GM23338 (cell line): ENCODE data around the gene FMN2. TPM values are rescaled to one million over a fixed set of nuclear protein-coding genes. Genes with fewer than 3 reads are reported as not detected.

Experiments used
- ATAC-seq: fragments of 200-7000 bp; cut with Tn5 transposase; 3 replicates; pipeline ENCODE4 v1.9.1; 2020
- DNase-seq: peaks from one replicate; pipeline ENCODE4 v3.0.0-alpha.2; 2015; ENCODE audit warnings: low spot score
- H2AFZ ChIP-seq: fragments of 200-600 bp; sonication (generic); 2 replicates; pipeline ENCODE4 v1.8.0; 2016; ENCODE audit warnings: antibody characterized with exemption, mild to moderate bottlenecking, moderate library complexity
- H3F3A ChIP-seq: fragments of 200-600 bp; sonication (generic); replicated peaks from 2 replicates; pipeline ENCODE4 v1.8.0; 2017; ENCODE audit warnings: antibody characterized with exemption, mixed run types, low read depth
- H3K27ac ChIP-seq: fragments of 200-600 bp; sonication (generic); 2 replicates; pipeline ENCODE4 v1.6.1; 2016; ENCODE audit warnings: low read depth
- H3K27me3 ChIP-seq: fragments of 200-600 bp; sonication (generic); 2 replicates; pipeline ENCODE4 v1.8.0; 2016; ENCODE audit warnings: mild to moderate bottlenecking, mixed run types, moderate library complexity; ENCODE audit not compliant: insufficient read depth
- H3K36me3 ChIP-seq: fragments of 200-600 bp; sonication (generic); 2 replicates; pipeline ENCODE4 v1.8.0; 2016; ENCODE audit warnings: mild to moderate bottlenecking; ENCODE audit not compliant: insufficient read depth
- H3K4me1 ChIP-seq: fragments of 200-600 bp; sonication (generic); 2 replicates; pipeline ENCODE4 v1.8.0; 2016; ENCODE audit warnings: mild to moderate bottlenecking, moderate library complexity; ENCODE audit not compliant: insufficient read depth
- H3K4me2 ChIP-seq: fragments of 200-600 bp; sonication (generic); 2 replicates; pipeline ENCODE4 v1.7.1; 2017; ENCODE audit warnings: mixed run types
- H3K4me3 ChIP-seq: fragments of 200-600 bp; sonication (generic); 2 replicates; pipeline ENCODE4 v1.6.1; 2016; ENCODE audit warnings: mixed run types
- H3K79me2 ChIP-seq: fragments of 200-600 bp; sonication (generic); replicated peaks from 2 replicates; pipeline ENCODE4 v1.8.0; 2017; ENCODE audit warnings: mild to moderate bottlenecking; ENCODE audit not compliant: insufficient read depth
- H3K9me2 ChIP-seq: fragments of 200-600 bp; sonication (generic); 2 replicates; pipeline ENCODE4 v1.8.0; 2017; ENCODE audit not compliant: insufficient read depth
- H4K20me1 ChIP-seq: fragments of 200-600 bp; sonication (generic); replicated peaks from 2 replicates; pipeline ENCODE4 v1.8.0; 2017; ENCODE audit warnings: mild to moderate bottlenecking; ENCODE audit not compliant: insufficient read depth
- H3K27ac Mint-ChIP-seq: 2 replicates; pipeline ENCODE4 v1.8.0; 2020; ENCODE audit warnings: inconsistent platforms, mild to moderate bottlenecking, moderate library complexity, mixed read lengths
- H3K27me3 Mint-ChIP-seq: 3 replicates; pipeline ENCODE4 v1.8.0; 2022; ENCODE audit warnings: low read depth, mild to moderate bottlenecking, moderate library complexity, mixed read lengths, inconsistent platforms; ENCODE audit not compliant: insufficient read depth, poor library complexity
- H3K36me3 Mint-ChIP-seq: 3 replicates; pipeline ENCODE4 v1.8.0; 2021; ENCODE audit warnings: low read depth, mild to moderate bottlenecking, inconsistent platforms, moderate library complexity, mixed read lengths
- H3K4me1 Mint-ChIP-seq: 3 replicates; pipeline ENCODE4 v1.8.0; 2020; ENCODE audit warnings: mild to moderate bottlenecking, inconsistent platforms, mixed read lengths
- H3K4me3 Mint-ChIP-seq: 3 replicates; pipeline ENCODE4 v1.8.0; 2021; ENCODE audit warnings: moderate library complexity, mild to moderate bottlenecking, inconsistent platforms, mixed read lengths
- H3K9me3 Mint-ChIP-seq: 3 replicates; pipeline ENCODE4 v1.8.0; 2020; ENCODE audit warnings: moderate library complexity, mild to moderate bottlenecking, inconsistent platforms, mixed read lengths
- CREB1 ChIP-seq: fragments of 250-450 bp; sonication (Bioruptor Pico); IDR thresholded peaks from 2 replicates; pipeline ENCODE4 v1.5.0; 2020; ENCODE audit warnings: low read depth, mild to moderate bottlenecking, moderate library complexity
- EZH2 ChIP-seq: fragments of 200-600 bp; sonication (generic); IDR thresholded peaks from one replicate; pipeline ENCODE4 v1.8.0; 2017; ENCODE audit warnings: antibody characterized with exemption, mild to moderate bottlenecking, low read depth; ENCODE audit not compliant: unreplicated experiment
- EZH2phosphoT487 ChIP-seq: fragments of 200-600 bp; sonication (generic); IDR thresholded peaks from one replicate; pipeline ENCODE4 v1.8.1; 2018; ENCODE audit warnings: antibody characterized with exemption; ENCODE audit not compliant: unreplicated experiment
- POLR2AphosphoS5 ChIP-seq: IDR thresholded peaks from 2 replicates; pipeline ENCODE4 v1.6.1; 2016; ENCODE audit warnings: antibody characterized with exemption, low read depth
- STAT1 ChIP-seq: IDR thresholded peaks from one replicate; pipeline ENCODE4 v1.6.1; 2016; ENCODE audit warnings: antibody characterized with exemption; ENCODE audit not compliant: unreplicated experiment
- ZNF331 ChIP-seq: fragments of 250-450 bp; sonication (Bioruptor Pico); IDR thresholded peaks from 2 replicates; pipeline ENCODE4 v1.5.0; 2020; ENCODE audit warnings: low read depth, mild to moderate bottlenecking, moderate library complexity
- polyA plus RNA-seq: library from polyadenylated mRNA; unstranded; fragments of >200 nt; fragmentation: Nextera tagmentation; extraction: Ambion mirVana; gene quantifications from 2 replicates; pipeline ENCODE4 v1.2.1, GENCODE V29; 2016
- total RNA-seq: library from RNA; depleted of rRNA; stranded (reverse); fragments of >200 nt; shearing (Covaris generic); gene quantifications from 2 replicates; pipeline ENCODE4 v1.2.3, GENCODE V29; 2014
- TF ChIP-seq, protein P1 (sequence below): fragments of 250-450 bp; sonication (Bioruptor Pico); IDR thresholded peaks from 2 replicates; pipeline ENCODE4 v1.5.0; 2020; ENCODE audit warnings: mild to moderate bottlenecking, moderate library complexity
- TF ChIP-seq, protein P2 (sequence below): IDR thresholded peaks from one replicate; pipeline ENCODE4 v1.6.1; 2018; ENCODE audit warnings: antibody characterized with exemption; ENCODE audit not compliant: unreplicated experiment
- TF ChIP-seq, protein P3 (sequence below), 2 experiments: fragments of 200-600 bp in 1 of 2; sonication (generic) in 1 of 2; conservative IDR thresholded peaks; 2 replicates each; pipeline versions ENCODE4 v1.5.1 to v1.6.1; 2016 to 2017; ENCODE audit warnings: antibody characterized with exemption in 2 of 2, low read depth in 2 of 2, mild to moderate bottlenecking in 2 of 2, moderate library complexity in 1 of 2
- TF ChIP-seq, protein P4 (sequence below): IDR thresholded peaks from 2 replicates; pipeline ENCODE4 v1.6.1; 2016; ENCODE audit warnings: antibody characterized with exemption

FMN2 gene
- total and polyA plus RNA-seq, 2 experiments from 2014 or later = 1.5 to 2.5 TPM

DNA sequence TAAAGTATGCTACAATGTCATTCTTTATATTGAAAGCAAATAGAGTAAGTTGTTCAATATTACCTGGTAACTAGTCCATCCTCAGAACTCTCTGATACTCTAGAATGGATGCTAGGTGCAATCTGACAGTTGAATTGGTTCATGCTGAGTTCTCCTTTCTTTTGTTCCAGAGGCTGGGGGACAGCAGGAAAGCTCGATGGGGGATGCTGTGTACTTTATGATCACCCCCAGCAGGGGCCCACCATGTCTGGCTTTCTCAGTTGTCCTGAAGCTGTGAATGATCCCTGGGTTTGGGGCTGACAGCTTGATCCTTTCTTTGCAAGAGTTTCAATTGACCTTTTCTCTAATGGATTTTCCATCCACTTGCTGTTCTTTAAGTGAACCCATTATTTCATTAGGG, 22.5 kb downstream of the FMN2 start:
- Mint-ChIP-seq H3K27me3 (no peaks in the 10 kb centered on the region), H3K4me3 (no peak overlapping the region), H3K4me1 (peaks cover 2% of the 10 kb centered on the region; the same call in 2 of the 3 replicates), H3K27ac (no peak overlapping the region), H3K36me3 (no peaks in the 10 kb centered on the region), H3K9me3 (no peaks in the 10 kb centered on the region)
- Histone ChIP-seq H3K27ac (no peak overlapping the region), H3K4me1 (peaks cover 13% of the 10 kb centered on the region; the same call in 1 of the 2 replicates), H3K9me2 (peaks cover 8% of the 10 kb centered on the region), H3K27me3 (no peaks in the 10 kb centered on the region), H3K36me3 (no peaks in the 10 kb centered on the region), H3F3A (no peaks in the 10 kb centered on the region), H3K4me2 (no peak overlapping the region), H4K20me1 (no peaks in the 10 kb centered on the region), H2AFZ (no peak overlapping the region), H3K4me3 (no peak overlapping the region), H3K79me2 (no peaks in the 10 kb centered on the region)
- ATAC-seq (no peak), DNase-seq (no peak)
- no peak for TF ChIP-seq POLR2AphosphoS5
- no peak for TF ChIP-seq CREB1 (CRISPR knock-in tag)
- TF ChIP-seq, protein P1, sequence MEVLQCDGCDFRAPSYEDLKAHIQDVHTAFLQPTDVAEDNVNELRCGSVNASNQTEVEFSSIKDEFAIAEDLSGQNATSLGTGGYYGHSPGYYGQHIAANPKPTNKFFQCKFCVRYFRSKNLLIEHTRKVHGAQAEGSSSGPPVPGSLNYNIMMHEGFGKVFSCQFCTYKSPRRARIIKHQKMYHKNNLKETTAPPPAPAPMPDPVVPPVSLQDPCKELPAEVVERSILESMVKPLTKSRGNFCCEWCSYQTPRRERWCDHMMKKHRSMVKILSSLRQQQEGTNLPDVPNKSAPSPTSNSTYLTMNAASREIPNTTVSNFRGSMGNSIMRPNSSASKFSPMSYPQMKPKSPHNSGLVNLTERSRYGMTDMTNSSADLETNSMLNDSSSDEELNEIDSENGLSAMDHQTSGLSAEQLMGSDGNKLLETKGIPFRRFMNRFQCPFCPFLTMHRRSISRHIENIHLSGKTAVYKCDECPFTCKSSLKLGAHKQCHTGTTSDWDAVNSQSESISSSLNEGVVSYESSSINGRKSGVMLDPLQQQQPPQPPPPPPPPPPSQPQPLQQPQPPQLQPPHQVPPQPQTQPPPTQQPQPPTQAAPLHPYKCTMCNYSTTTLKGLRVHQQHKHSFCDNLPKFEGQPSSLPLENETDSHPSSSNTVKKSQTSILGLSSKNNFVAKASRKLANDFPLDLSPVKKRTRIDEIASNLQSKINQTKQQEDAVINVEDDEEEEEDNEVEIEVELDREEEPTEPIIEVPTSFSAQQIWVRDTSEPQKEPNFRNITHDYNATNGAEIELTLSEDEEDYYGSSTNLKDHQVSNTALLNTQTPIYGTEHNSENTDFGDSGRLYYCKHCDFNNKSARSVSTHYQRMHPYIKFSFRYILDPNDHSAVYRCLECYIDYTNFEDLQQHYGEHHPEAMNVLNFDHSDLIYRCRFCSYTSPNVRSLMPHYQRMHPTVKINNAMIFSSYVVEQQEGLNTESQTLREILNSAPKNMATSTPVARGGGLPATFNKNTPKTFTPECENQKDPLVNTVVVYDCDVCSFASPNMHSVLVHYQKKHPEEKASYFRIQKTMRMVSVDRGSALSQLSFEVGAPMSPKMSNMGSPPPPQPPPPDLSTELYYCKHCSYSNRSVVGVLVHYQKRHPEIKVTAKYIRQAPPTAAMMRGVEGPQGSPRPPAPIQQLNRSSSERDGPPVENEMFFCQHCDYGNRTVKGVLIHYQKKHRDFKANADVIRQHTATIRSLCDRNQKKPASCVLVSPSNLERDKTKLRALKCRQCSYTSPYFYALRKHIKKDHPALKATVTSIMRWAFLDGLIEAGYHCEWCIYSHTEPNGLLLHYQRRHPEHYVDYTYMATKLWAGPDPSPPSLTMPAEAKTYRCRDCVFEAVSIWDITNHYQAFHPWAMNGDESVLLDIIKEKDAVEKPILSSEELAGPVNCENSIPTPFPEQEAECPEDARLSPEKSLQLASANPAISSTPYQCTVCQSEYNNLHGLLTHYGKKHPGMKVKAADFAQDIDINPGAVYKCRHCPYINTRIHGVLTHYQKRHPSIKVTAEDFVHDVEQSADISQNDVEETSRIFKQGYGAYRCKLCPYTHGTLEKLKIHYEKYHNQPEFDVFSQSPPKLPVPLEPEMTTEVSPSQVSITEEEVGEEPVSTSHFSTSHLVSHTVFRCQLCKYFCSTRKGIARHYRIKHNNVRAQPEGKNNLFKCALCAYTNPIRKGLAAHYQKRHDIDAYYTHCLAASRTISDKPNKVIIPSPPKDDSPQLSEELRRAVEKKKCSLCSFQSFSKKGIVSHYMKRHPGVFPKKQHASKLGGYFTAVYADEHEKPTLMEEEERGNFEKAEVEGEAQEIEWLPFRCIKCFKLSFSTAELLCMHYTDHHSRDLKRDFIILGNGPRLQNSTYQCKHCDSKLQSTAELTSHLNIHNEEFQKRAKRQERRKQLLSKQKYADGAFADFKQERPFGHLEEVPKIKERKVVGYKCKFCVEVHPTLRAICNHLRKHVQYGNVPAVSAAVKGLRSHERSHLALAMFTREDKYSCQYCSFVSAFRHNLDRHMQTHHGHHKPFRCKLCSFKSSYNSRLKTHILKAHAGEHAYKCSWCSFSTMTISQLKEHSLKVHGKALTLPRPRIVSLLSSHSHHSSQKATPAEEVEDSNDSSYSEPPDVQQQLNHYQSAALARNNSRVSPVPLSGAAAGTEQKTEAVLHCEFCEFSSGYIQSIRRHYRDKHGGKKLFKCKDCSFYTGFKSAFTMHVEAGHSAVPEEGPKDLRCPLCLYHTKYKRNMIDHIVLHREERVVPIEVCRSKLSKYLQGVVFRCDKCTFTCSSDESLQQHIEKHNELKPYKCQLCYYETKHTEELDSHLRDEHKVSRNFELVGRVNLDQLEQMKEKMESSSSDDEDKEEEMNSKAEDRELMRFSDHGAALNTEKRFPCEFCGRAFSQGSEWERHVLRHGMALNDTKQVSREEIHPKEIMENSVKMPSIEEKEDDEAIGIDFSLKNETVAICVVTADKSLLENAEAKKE = no peak
- no peak for TF ChIP-seq STAT1
- TF ChIP-seq EZH2 = no peak
- no peak for TF ChIP-seq ZNF331
- TF ChIP-seq, protein P2, sequence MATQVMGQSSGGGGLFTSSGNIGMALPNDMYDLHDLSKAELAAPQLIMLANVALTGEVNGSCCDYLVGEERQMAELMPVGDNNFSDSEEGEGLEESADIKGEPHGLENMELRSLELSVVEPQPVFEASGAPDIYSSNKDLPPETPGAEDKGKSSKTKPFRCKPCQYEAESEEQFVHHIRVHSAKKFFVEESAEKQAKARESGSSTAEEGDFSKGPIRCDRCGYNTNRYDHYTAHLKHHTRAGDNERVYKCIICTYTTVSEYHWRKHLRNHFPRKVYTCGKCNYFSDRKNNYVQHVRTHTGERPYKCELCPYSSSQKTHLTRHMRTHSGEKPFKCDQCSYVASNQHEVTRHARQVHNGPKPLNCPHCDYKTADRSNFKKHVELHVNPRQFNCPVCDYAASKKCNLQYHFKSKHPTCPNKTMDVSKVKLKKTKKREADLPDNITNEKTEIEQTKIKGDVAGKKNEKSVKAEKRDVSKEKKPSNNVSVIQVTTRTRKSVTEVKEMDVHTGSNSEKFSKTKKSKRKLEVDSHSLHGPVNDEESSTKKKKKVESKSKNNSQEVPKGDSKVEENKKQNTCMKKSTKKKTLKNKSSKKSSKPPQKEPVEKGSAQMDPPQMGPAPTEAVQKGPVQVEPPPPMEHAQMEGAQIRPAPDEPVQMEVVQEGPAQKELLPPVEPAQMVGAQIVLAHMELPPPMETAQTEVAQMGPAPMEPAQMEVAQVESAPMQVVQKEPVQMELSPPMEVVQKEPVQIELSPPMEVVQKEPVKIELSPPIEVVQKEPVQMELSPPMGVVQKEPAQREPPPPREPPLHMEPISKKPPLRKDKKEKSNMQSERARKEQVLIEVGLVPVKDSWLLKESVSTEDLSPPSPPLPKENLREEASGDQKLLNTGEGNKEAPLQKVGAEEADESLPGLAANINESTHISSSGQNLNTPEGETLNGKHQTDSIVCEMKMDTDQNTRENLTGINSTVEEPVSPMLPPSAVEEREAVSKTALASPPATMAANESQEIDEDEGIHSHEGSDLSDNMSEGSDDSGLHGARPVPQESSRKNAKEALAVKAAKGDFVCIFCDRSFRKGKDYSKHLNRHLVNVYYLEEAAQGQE = no peak
- TF ChIP-seq EZH2phosphoT487 = no peak
- TF ChIP-seq, protein P3, sequence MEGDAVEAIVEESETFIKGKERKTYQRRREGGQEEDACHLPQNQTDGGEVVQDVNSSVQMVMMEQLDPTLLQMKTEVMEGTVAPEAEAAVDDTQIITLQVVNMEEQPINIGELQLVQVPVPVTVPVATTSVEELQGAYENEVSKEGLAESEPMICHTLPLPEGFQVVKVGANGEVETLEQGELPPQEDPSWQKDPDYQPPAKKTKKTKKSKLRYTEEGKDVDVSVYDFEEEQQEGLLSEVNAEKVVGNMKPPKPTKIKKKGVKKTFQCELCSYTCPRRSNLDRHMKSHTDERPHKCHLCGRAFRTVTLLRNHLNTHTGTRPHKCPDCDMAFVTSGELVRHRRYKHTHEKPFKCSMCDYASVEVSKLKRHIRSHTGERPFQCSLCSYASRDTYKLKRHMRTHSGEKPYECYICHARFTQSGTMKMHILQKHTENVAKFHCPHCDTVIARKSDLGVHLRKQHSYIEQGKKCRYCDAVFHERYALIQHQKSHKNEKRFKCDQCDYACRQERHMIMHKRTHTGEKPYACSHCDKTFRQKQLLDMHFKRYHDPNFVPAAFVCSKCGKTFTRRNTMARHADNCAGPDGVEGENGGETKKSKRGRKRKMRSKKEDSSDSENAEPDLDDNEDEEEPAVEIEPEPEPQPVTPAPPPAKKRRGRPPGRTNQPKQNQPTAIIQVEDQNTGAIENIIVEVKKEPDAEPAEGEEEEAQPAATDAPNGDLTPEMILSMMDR (conservative IDR thresholded peaks at IDR 0.05; ENCODE audit: low read depth in 2 of 2) = no peak
- TF ChIP-seq, protein P4, sequence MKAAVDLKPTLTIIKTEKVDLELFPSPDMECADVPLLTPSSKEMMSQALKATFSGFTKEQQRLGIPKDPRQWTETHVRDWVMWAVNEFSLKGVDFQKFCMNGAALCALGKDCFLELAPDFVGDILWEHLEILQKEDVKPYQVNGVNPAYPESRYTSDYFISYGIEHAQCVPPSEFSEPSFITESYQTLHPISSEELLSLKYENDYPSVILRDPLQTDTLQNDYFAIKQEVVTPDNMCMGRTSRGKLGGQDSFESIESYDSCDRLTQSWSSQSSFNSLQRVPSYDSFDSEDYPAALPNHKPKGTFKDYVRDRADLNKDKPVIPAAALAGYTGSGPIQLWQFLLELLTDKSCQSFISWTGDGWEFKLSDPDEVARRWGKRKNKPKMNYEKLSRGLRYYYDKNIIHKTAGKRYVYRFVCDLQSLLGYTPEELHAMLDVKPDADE = no peak
